SK-N-SH treated with all-trans-retinoic acid at 6 μM for 48 hours (cell line): ENCODE measurements around the gene DLG2.

ENCODE experiments used
- ATAC-seq: fragments of 200-7000 bp; cut with Tn5 transposase; 3 replicates; pipeline ENCODE4 v1.9.1; 2020; ENCODE audit warnings: mild to moderate bottlenecking, moderate library complexity
- ARNTL ChIP-seq: fragments of 450-650 bp; formaldehyde crosslinking; IDR thresholded peaks from 2 replicates; pipeline ENCODE4 v1.5.0; 2020; ENCODE audit warnings: low read depth, mild to moderate bottlenecking, moderate library complexity, borderline replicate concordance
- CREB5 ChIP-seq: fragments of 250-450 bp; sonication (Bioruptor Pico); IDR thresholded peaks from 2 replicates; pipeline ENCODE4 v1.5.1; 2020; ENCODE audit warnings: low read depth, mild to moderate bottlenecking, moderate library complexity
- CSDC2 ChIP-seq: fragments of 250-450 bp; sonication (Bioruptor Pico); IDR thresholded peaks from 2 replicates; pipeline ENCODE4 v1.5.0; 2020; ENCODE audit warnings: mild to moderate bottlenecking, moderate library complexity
- CSRNP3 ChIP-seq: fragments of 250-450 bp; sonication (Bioruptor Pico); IDR thresholded peaks from 2 replicates; pipeline ENCODE4 v1.5.1; 2021; ENCODE audit warnings: mild to moderate bottlenecking, moderate library complexity
- ESRRG ChIP-seq: fragments of 250-450 bp; sonication (Bioruptor Pico); IDR thresholded peaks from 2 replicates; pipeline ENCODE4 v1.6.1; 2021; ENCODE audit warnings: mild to moderate bottlenecking
- GLIS3 ChIP-seq: fragments of 250-450 bp; sonication (Bioruptor Pico); IDR thresholded peaks from 2 replicates; pipeline ENCODE4 v1.5.0; 2020; ENCODE audit warnings: mild to moderate bottlenecking, moderate library complexity
- ISL1 ChIP-seq: fragments of 250-450 bp; sonication (Bioruptor Pico); IDR thresholded peaks from 2 replicates; pipeline ENCODE4 v2.1.2; 2022; ENCODE audit warnings: mild to moderate bottlenecking, moderate library complexity
- OSR1 ChIP-seq: fragments of 250-450 bp; sonication (Bioruptor Pico); IDR thresholded peaks from 2 replicates; pipeline ENCODE4 v1.8.0; 2022; ENCODE audit warnings: moderate library complexity, mild to moderate bottlenecking, inconsistent platforms
- PATZ1 ChIP-seq: fragments of 250-450 bp; sonication (Bioruptor Pico); IDR thresholded peaks from 2 replicates; pipeline ENCODE4 v1.8.0; 2020; ENCODE audit warnings: mild to moderate bottlenecking, moderate library complexity, borderline replicate concordance
- RARB ChIP-seq: fragments of 250-450 bp; sonication (Bioruptor Pico); IDR thresholded peaks from 2 replicates; pipeline ENCODE4 v1.8.0; 2021; ENCODE audit warnings: mild to moderate bottlenecking, moderate library complexity
- SNAI2 ChIP-seq: fragments of 250-450 bp; sonication (Bioruptor Pico); IDR thresholded peaks from 2 replicates; pipeline ENCODE4 v1.5.0; 2020; ENCODE audit warnings: mild to moderate bottlenecking, moderate library complexity
- TCF4 ChIP-seq: fragments of 250-450 bp; sonication (Bioruptor Pico); IDR thresholded peaks from 2 replicates; pipeline ENCODE4 v1.8.0; 2021; ENCODE audit warnings: mild to moderate bottlenecking, moderate library complexity, borderline replicate concordance
- TOX ChIP-seq: fragments of 250-450 bp; sonication (Bioruptor Pico); IDR thresholded peaks from 2 replicates; pipeline ENCODE4 v1.8.0; 2021; ENCODE audit warnings: mild to moderate bottlenecking, moderate library complexity, borderline replicate concordance
- TSHZ2 ChIP-seq: fragments of 250-450 bp; sonication (Bioruptor Pico); IDR thresholded peaks from 2 replicates; pipeline ENCODE4 v1.5.0; 2020; ENCODE audit warnings: mild to moderate bottlenecking, moderate library complexity
- ZC3H10 ChIP-seq: fragments of 250-450 bp; sonication (Bioruptor Pico); IDR thresholded peaks from 2 replicates; pipeline ENCODE4 v1.5.1; 2021; ENCODE audit warnings: mild to moderate bottlenecking, moderate library complexity
- ZFP3 ChIP-seq: fragments of 250-450 bp; sonication (Bioruptor Pico); IDR thresholded peaks from 2 replicates; pipeline ENCODE4 v1.5.0; 2020; ENCODE audit warnings: mild to moderate bottlenecking, moderate library complexity
- ZFP30 ChIP-seq: fragments of 450-650 bp; formaldehyde crosslinking; IDR thresholded peaks from 2 replicates; pipeline ENCODE4 v1.5.0; 2022; ENCODE audit warnings: mild to moderate bottlenecking, moderate library complexity
- ZNF565 ChIP-seq: fragments of 450-650 bp; formaldehyde crosslinking; conservative IDR thresholded peaks from 2 replicates; pipeline ENCODE4 v1.5.0; 2020; ENCODE audit warnings: low read depth, mild to moderate bottlenecking, moderate library complexity
- ZNF70 ChIP-seq: fragments of 450-650 bp; formaldehyde crosslinking; IDR thresholded peaks from 2 replicates; pipeline ENCODE4 v1.5.0; 2020; ENCODE audit warnings: mild to moderate bottlenecking, moderate library complexity
- ZNF8 ChIP-seq: fragments of 450-650 bp; formaldehyde crosslinking; IDR thresholded peaks from 2 replicates; pipeline ENCODE4 v1.5.0; 2020; ENCODE audit warnings: mild to moderate bottlenecking, moderate library complexity

The DLG2 gene

GRCh38 chr11:84947070-84947469 lies 680.1 kb downstream of the DLG2 start:
- TF ChIP-seq RARB (CRISPR knock-in tag) (no peak), ZNF8 (CRISPR knock-in tag) (no peak), TCF4 (CRISPR knock-in tag) (no peak), ESRRG (no peak), GLIS3 (CRISPR knock-in tag) (no peak), ISL1 (CRISPR knock-in tag) (no peak), TSHZ2 (CRISPR knock-in tag) (no peak), ZNF70 (CRISPR knock-in tag) (no peak), TOX (CRISPR knock-in tag) (no peak)
- ATAC-seq: no peak

- no peak for TF ChIP-seq ZFP30 (CRISPR knock-in tag)
- TF ChIP-seq ZNF565: no peak
- no peak for TF ChIP-seq ZNF70 (CRISPR knock-in tag)
- TF ChIP-seq TCF4 (CRISPR knock-in tag): no peak
- TF ChIP-seq TOX (CRISPR knock-in tag): no peak
- no peak for TF ChIP-seq CSDC2 (CRISPR knock-in tag)
- TF ChIP-seq TSHZ2 (CRISPR knock-in tag): no peak
- no peak for TF ChIP-seq OSR1
- no peak for TF ChIP-seq ISL1 (CRISPR knock-in tag)
- TF ChIP-seq ZFP3 (CRISPR knock-in tag): no peak
- TF ChIP-seq ZC3H10 (CRISPR knock-in tag): no peak
- TF ChIP-seq ARNTL (CRISPR knock-in tag): no peak
- TF ChIP-seq CREB5 (CRISPR knock-in tag): no peak
- TF ChIP-seq GLIS3 (CRISPR knock-in tag): no peak
- no peak for TF ChIP-seq RARB (CRISPR knock-in tag)
- no peak for TF ChIP-seq PATZ1
- TF ChIP-seq SNAI2 (CRISPR knock-in tag): no peak
- no peak for TF ChIP-seq ESRRG
- TF ChIP-seq, all 23 proteins: peak for 0
- no peak for ATAC-seq
These were observed 696.3 kb downstream of the DLG2 start for GRCh38 chr11:84930863-84931262.

- TF ChIP-seq RARB (CRISPR knock-in tag) (no peak), CSRNP3 (no peak)
- ATAC-seq: no peak
These were observed 697.4 kb downstream of the DLG2 start for GRCh38 chr11:84929738-84930137.
